Smooth muscle cell (in vitro differentiated cells): ENCODE results near the gene RIN2. TPM values are rescaled to one million over a fixed set of nuclear protein-coding genes. Genes with fewer than 3 reads are reported as not detected.
"Not testable (repeated sequence)": the region's sequence is repeated elsewhere in the genome, so short reads cannot be mapped to it uniquely, and the experiment has no call there.

Source experiments
- DNase-seq: peaks from one replicate; lab custom pipeline; 2025; ENCODE audit not compliant: unreplicated experiment; lab: John Stamatoyannopoulos, UW
- H2AFZ ChIP-seq: fragments of 200-600 bp; sonication (generic); 2 replicates; pipeline ENCODE4 v1.6.0; 2016; ENCODE audit warnings: antibody characterized with exemption, low read depth, mild to moderate bottlenecking
- H3F3A ChIP-seq: fragments of 200-600 bp; sonication (generic); 2 replicates; pipeline ENCODE4 v1.6.0; 2017; ENCODE audit warnings: antibody characterized with exemption, low read depth
- H3K27ac ChIP-seq: fragments of 200-600 bp; sonication (generic); 2 replicates; pipeline ENCODE4 v1.5.1; 2016; ENCODE audit warnings: low read depth, mild to moderate bottlenecking
- H3K27me3 ChIP-seq: fragments of 200-600 bp; sonication (generic); 2 replicates; pipeline ENCODE4 v1.6.1; 2016; ENCODE audit warnings: low read depth, mild to moderate bottlenecking
- H3K36me3 ChIP-seq: fragments of 200-600 bp; sonication (generic); 2 replicates; pipeline ENCODE4 v1.5.1; 2016; ENCODE audit warnings: low read depth
- H3K4me1 ChIP-seq: fragments of 200-600 bp; sonication (generic); 2 replicates; pipeline ENCODE4 v1.5.1; 2016; ENCODE audit warnings: low read depth
- H3K4me2 ChIP-seq: fragments of 200-600 bp; sonication (generic); 2 replicates; pipeline ENCODE4 v1.6.0; 2016; ENCODE audit warnings: mild to moderate bottlenecking
- H3K4me3 ChIP-seq: fragments of 200-600 bp; sonication (generic); 2 replicates; pipeline ENCODE4 v1.5.1; 2016; ENCODE audit warnings: mild to moderate bottlenecking
- H3K79me2 ChIP-seq: fragments of 200-600 bp; sonication (generic); 2 replicates; pipeline ENCODE4 v1.6.0; 2016; ENCODE audit warnings: low read depth, mild to moderate bottlenecking
- H3K9ac ChIP-seq: fragments of 200-600 bp; sonication (generic); 2 replicates; pipeline ENCODE4 v1.6.0; 2016; ENCODE audit warnings: low read depth
- H3K9me3 ChIP-seq: fragments of 200-600 bp; sonication (generic); replicated peaks from 2 replicates; pipeline ENCODE4 v1.5.1; 2016; ENCODE audit warnings: low read depth
- H4K20me1 ChIP-seq: fragments of 200-600 bp; sonication (generic); 2 replicates; pipeline ENCODE4 v1.6.0; 2016; ENCODE audit warnings: low read depth
- WGBS: methylation state at CpG from one replicate; pipeline ENCODE4 v1.1.7; 2016; ENCODE audit warnings: low lambda C conversion rate; 5-methylcytosine and 5-hydroxymethylcytosine counted together
- polyA plus RNA-seq: library from polyadenylated mRNA; unstranded; fragments of >200 nt; fragmentation: Nextera tagmentation; extraction: Ambion mirVana; gene quantifications from 2 replicates; pipeline ENCODE4 v1.2.1, GENCODE V29; 2016
- total RNA-seq: library from RNA; depleted of rRNA; stranded (reverse); fragments of >200 nt; gene quantifications from 2 replicates; pipeline ENCODE4 v1.2.3, GENCODE V29; 2014
- TF ChIP-seq, protein P1 (sequence below): fragments of 200-600 bp; sonication (generic); IDR thresholded peaks from 2 replicates; pipeline ENCODE4 v1.5.1; 2017; ENCODE audit warnings: borderline replicate concordance, mild to moderate bottlenecking, antibody characterized with exemption; ENCODE audit not compliant: insufficient read depth, poor library complexity, severe bottlenecking

RIN2 gene
- total and polyA plus RNA-seq, 2 experiments from 2014 or later: 16.0 to 26.9 TPM

DNA sequence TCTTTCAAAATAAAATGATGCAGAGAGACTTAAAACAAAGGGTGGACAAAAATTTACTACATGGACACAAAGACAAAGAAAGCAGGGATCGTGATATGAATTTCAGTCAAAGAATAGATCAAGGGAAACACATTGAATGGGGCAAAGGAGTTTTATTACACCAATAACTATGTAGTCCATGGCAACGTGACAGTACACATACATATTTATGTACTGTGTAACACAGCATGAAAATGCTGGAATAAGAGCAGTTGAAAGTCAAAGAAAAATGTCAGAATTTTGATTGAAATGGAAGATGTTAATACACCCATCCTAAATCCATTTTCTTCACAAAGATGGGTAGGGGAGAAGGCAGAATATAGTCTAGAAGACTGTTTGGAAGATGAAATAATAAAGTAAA, 9.4 kb upstream of the RIN2 start:
- no peaks in the 10 kb centered on the region for H4K20me1 ChIP-seq
- H3K36me3 ChIP-seq: no peaks in the 10 kb centered on the region
- H3K4me3 ChIP-seq: no peak overlapping the region
- H3K4me1 ChIP-seq: no peaks in the 10 kb centered on the region
- no peak overlapping the region for H3K27ac ChIP-seq
- H3K79me2 ChIP-seq: no peaks in the 10 kb centered on the region
- DNase-seq: no peak
- no peaks in the 10 kb centered on the region for H3F3A ChIP-seq
- no peak overlapping the region for H2AFZ ChIP-seq
- H3K9me3 ChIP-seq: no peaks in the 10 kb centered on the region
- H3K4me2 ChIP-seq: no peak overlapping the region
- H3K9ac ChIP-seq: no peak overlapping the region
- WGBS: 86% methylated on average over 2 of the region's 2 CpGs
- H3K27me3 ChIP-seq: no peaks in the 10 kb centered on the region
- TF ChIP-seq, protein P1, sequence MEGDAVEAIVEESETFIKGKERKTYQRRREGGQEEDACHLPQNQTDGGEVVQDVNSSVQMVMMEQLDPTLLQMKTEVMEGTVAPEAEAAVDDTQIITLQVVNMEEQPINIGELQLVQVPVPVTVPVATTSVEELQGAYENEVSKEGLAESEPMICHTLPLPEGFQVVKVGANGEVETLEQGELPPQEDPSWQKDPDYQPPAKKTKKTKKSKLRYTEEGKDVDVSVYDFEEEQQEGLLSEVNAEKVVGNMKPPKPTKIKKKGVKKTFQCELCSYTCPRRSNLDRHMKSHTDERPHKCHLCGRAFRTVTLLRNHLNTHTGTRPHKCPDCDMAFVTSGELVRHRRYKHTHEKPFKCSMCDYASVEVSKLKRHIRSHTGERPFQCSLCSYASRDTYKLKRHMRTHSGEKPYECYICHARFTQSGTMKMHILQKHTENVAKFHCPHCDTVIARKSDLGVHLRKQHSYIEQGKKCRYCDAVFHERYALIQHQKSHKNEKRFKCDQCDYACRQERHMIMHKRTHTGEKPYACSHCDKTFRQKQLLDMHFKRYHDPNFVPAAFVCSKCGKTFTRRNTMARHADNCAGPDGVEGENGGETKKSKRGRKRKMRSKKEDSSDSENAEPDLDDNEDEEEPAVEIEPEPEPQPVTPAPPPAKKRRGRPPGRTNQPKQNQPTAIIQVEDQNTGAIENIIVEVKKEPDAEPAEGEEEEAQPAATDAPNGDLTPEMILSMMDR: no peak

DNA sequence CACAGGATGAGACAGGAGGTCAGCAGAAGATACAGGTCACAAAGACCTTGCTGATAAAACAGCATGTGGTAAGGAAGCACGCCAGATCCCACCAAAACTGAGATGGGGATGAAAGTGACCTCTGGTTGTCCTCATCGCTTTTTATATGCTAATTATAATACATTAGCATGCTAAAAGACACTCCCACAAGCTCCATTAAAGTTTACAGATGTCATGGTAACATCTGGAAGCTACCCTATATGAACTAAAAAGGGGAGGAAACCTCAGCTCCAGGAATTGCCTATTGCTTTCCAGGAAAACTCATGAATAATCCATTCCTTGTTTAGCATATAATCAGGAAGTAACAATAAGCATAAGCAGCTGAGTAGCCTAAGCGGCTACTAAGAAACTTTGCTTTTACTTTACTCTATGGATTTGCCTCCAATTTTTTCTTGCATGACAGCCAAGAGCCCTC, 8.4 kb upstream of the RIN2 start:
- H4K20me1 ChIP-seq: no peaks in the 10 kb centered on the region
- no peak overlapping the region for H3K4me3 ChIP-seq
- no peak overlapping the region for H3K27ac ChIP-seq
- no peak overlapping the region for H3K4me2 ChIP-seq
- H3K27me3 ChIP-seq: no peaks in the 10 kb centered on the region
- no peaks in the 10 kb centered on the region for H3K9me3 ChIP-seq
- H3K4me1 ChIP-seq: no peaks in the 10 kb centered on the region
- no peaks in the 10 kb centered on the region for H3K36me3 ChIP-seq
- H3K79me2 ChIP-seq: no peaks in the 10 kb centered on the region
- DNase-seq: no peak
- no peaks in the 10 kb centered on the region for H3F3A ChIP-seq
- no peak overlapping the region for H3K9ac ChIP-seq
- 31% methylated on average over 3 of the region's 3 CpGs for WGBS
- H2AFZ ChIP-seq: no peak overlapping the region
- TF ChIP-seq, protein P1: no peak

DNA sequence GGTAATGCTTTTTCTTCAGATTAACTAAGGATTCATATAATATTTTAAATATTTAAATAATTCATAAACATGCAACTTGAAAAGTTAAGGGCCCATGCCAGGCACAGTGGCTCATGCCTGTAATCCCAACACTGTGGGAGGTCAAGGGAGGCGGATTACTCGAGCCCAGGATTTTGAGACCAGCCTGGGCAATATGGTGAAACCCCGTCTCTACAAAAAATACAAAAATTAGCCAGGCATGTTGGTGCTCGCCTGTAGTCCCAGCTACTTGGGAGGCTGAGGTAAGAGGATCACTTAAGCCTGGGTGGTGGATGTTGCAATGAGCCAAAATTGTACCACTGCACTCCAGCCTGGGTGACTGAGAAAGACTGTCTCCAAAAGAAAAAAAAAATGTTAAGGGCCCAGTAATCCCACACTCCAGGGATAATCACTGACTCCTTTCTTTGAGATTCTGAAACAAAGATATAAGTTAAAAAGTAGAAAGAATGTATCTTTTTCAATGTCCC, 7.9 kb upstream of the RIN2 start:
- Histone ChIP-seq H2AFZ (no peak overlapping the region), H3K4me2 (no peak overlapping the region), H3K79me2 (no peaks in the 10 kb centered on the region), H3K4me1 (no peaks in the 10 kb centered on the region), H3K9ac (no peak overlapping the region), H4K20me1 (no peaks in the 10 kb centered on the region), H3K36me3 (no peaks in the 10 kb centered on the region), H3K9me3 (no peaks in the 10 kb centered on the region), H3K4me3 (no peak overlapping the region), H3F3A (no peaks in the 10 kb centered on the region), H3K27ac (no peak overlapping the region), H3K27me3 (no peaks in the 10 kb centered on the region)
- TF ChIP-seq, protein P1: no peak
- DNase-seq: no peak
- 85% methylated on average over 4 of the region's 4 CpGs for WGBS

DNA sequence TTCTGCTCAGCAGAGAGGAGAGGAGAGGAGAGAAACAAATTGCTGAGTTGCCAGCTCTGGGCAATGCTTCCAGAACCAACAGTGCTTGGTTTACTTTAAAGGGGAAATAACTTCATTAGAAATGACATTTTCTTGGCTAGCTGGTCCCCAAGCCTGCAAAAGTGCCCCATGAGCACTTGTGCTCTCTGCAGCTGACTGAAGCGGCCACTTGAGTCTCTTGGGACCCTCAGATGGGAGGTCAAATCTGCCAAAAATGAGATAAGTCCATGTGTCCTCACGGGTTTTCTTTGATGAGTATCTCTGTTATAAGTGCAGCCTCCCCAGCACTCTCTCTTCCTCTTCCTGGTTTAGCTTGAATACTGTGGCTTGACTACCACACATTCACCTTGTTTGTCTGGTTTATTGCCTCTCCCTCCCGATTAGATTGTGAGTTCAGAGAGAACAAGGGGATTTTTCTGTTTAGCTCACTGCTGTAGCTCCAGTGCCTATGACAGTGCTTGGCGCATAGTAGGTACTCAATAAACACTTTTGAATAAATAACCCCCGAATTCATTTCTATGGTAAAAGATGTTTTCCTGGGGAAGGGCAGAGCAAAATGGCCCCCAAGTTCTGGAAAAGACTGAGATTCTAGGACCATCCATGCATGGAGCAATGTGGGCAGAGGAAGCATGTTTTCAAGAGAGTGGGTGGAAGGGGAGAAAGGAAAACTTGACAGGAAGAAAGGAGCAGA, 7.0 kb upstream of the RIN2 start:
- Histone ChIP-seq H2AFZ (no peak overlapping the region), H3K4me2 (no peak overlapping the region), H3K4me1 (no peaks in the 10 kb centered on the region), H3K27me3 (no peaks in the 10 kb centered on the region), H3K27ac (no peak overlapping the region), H3K9me3 (no peaks in the 10 kb centered on the region), H3F3A (no peaks in the 10 kb centered on the region), H3K36me3 (no peaks in the 10 kb centered on the region), H3K9ac (no peak overlapping the region), H3K4me3 (no peak overlapping the region), H3K79me2 (no peaks in the 10 kb centered on the region), H4K20me1 (no peaks in the 10 kb centered on the region)
- 82% methylated on average over 5 of the region's 5 CpGs for WGBS
- TF ChIP-seq, protein P1: no peak
- no peak for DNase-seq

DNA sequence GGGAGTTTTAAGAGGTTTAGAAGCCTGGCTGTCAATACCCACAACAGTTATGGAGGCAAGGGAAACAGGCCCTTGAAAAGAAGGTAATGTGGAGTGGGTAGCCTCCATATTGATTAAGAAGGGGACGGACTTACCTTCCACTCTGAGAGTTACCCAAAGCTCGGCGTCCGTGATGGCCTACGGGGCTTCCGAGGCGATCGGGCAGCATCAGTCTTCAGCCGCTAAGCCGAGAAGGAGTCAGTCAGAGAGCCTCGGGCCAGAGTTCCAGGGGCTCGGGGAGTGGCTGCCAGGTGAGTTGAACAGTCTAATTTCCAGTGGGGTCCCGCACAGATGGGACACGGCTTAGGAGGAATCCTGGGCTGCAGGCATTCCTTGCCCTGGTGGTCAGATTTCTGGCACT, 3.9 kb upstream of the RIN2 start:
- not testable (repeated sequence) for H2AFZ ChIP-seq, H3K27me3 ChIP-seq
- 88% methylated on average over 14 of the region's 14 CpGs for WGBS

More for the DNA sequence above, 3.9 kb upstream of the RIN2 start:
- not testable (repeated sequence) for H3K27ac ChIP-seq, H3K36me3 ChIP-seq, DNase-seq, H3K9ac ChIP-seq, H3K9me3 ChIP-seq, H3K4me2 ChIP-seq, H3K4me3 ChIP-seq, H3F3A ChIP-seq, H3K79me2 ChIP-seq, H4K20me1 ChIP-seq
- peaks cover 13% of the 10 kb centered on the region for H3K4me1 ChIP-seq
